HG03097 (cell line): ENCODE results near the gene MALAT1.

Experiments used
- ATAC-seq: cut with Tn5 transposase; IDR thresholded peaks from one replicate; pipeline ENCODE4 v1.9.1; 2021; ENCODE audit not compliant: unreplicated experiment, low FRiP score

MALAT1 gene

GRCh38 chr11:65554057-65554818, 55.4 kb downstream of the MALAT1 start:
- ATAC-seq = no peak

GRCh38 chr11:65554842-65555430, 56.1 kb downstream of the MALAT1 start:
- no peak for ATAC-seq

- ATAC-seq = no peak
Measured at GRCh38 chr11:65555693-65556231, 56.9 kb downstream of the MALAT1 start.
